ENCODE data around the gene CCDC186.

GRCh38 chr10:114073395-114074186, 100.4 kb downstream of the CCDC186 start:
- TF ChIP-seq, protein P1, sequence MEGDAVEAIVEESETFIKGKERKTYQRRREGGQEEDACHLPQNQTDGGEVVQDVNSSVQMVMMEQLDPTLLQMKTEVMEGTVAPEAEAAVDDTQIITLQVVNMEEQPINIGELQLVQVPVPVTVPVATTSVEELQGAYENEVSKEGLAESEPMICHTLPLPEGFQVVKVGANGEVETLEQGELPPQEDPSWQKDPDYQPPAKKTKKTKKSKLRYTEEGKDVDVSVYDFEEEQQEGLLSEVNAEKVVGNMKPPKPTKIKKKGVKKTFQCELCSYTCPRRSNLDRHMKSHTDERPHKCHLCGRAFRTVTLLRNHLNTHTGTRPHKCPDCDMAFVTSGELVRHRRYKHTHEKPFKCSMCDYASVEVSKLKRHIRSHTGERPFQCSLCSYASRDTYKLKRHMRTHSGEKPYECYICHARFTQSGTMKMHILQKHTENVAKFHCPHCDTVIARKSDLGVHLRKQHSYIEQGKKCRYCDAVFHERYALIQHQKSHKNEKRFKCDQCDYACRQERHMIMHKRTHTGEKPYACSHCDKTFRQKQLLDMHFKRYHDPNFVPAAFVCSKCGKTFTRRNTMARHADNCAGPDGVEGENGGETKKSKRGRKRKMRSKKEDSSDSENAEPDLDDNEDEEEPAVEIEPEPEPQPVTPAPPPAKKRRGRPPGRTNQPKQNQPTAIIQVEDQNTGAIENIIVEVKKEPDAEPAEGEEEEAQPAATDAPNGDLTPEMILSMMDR (conservative IDR thresholded peaks at IDR 0.05), result no peak
- TF ChIP-seq EZH2 (IDR thresholded peaks at IDR 0.05; ENCODE audit: low read depth), result no peak

Data from PC-9 (cell line).